Prostate gland (tissue), 2 donors: ENCODE measurements around the gene BTG2.

Experiments used
- CTCF ChIP-seq, 4 experiments: fragments of 200-600 bp in 2 of 4; fragments of 450-650 bp in 2 of 4; sonication (generic) in 2 of 4; IDR thresholded peaks; 1 replicate in 3 of 4; 2 replicates in 1 of 4; pipeline ENCODE4 v1.5.1; 2016 to 2019; ENCODE audit warnings: antibody characterized with exemption in 4 of 4, mild to moderate bottlenecking in 2 of 4, moderate library complexity in 2 of 4
- POLR2AphosphoS5 ChIP-seq: sonication (generic); formaldehyde crosslinking; IDR thresholded peaks from one replicate; pipeline ENCODE4 v1.6.1; 2017; ENCODE audit warnings: antibody characterized with exemption

- TF ChIP-seq CTCF (IDR thresholded peaks at IDR 0.05) (no peak), POLR2AphosphoS5 (peak; percentile 82)
Observed at GRCh38 chr1:203288400-203288799, 16.9 kb upstream of the BTG2 start.
